HG02943 (cell line): Measurements from ENCODE around the gene VASP.

Experiments
- ATAC-seq: cut with Tn5 transposase; IDR thresholded peaks from one replicate; pipeline ENCODE4 v1.9.1; 2021; ENCODE audit warnings: mild to moderate bottlenecking, low read depth, moderate library complexity; ENCODE audit not compliant: unreplicated experiment

The VASP gene

GRCh38 chr19:45506989-45507871 is at the start of gene VASP:
Gene VASP (plus strand): TSS chr19:45507479. CDS start chr19:45507772, 293 bp downstream.
- ATAC-seq, result peak; percentile 45

GRCh38 chr19:45457776-45458175 is 49.5 kb upstream of the VASP start:
- ATAC-seq, result no peak

GRCh38 chr19:45460807-45461347 is 46.4 kb upstream of the VASP start:
- no peak for ATAC-seq

GRCh38 chr19:45462174-45462573 is 45.1 kb upstream of the VASP start:
- ATAC-seq, result no peak

GRCh38 chr19:45463241-45463640 is 44.0 kb upstream of the VASP start:
- ATAC-seq, result no peak

GRCh38 chr19:45464274-45464673 is 43.0 kb upstream of the VASP start:
- ATAC-seq, result no peak

GRCh38 chr19:45464852-45465441 is 42.3 kb upstream of the VASP start:
- no peak for ATAC-seq

GRCh38 chr19:45467115-45467455 is 40.2 kb upstream of the VASP start:
- ATAC-seq, result no peak

GRCh38 chr19:45467456-45468158 is 39.7 kb upstream of the VASP start, which contains the start of gene FOSB:
Gene FOSB (plus strand): TSS chr19:45467996. CDS start chr19:45468587, 591 bp downstream.
- peak; percentile 52 for ATAC-seq

GRCh38 chr19:45468159-45468651 is 39.1 kb upstream of the VASP start:
- ATAC-seq, result peak; percentile 1

- ATAC-seq, result peak; percentile 16
Measured at GRCh38 chr19:45468803-45469131, 38.5 kb upstream of the VASP start.

GRCh38 chr19:45469132-45469944 is 37.9 kb upstream of the VASP start:
- peak; percentile 53 for ATAC-seq

- ATAC-seq, result no peak
Measured at GRCh38 chr19:45469945-45470761, 37.1 kb upstream of the VASP start.

- ATAC-seq, result no peak
Measured at GRCh38 chr19:45470762-45471081, 36.6 kb upstream of the VASP start.

- no peak for ATAC-seq
Measured at GRCh38 chr19:45471111-45471930, 36.0 kb upstream of the VASP start.

GRCh38 chr19:45471931-45472562 is 35.2 kb upstream of the VASP start:
- ATAC-seq, result no peak

- ATAC-seq, result no peak
Measured at GRCh38 chr19:45472563-45473366, 34.5 kb upstream of the VASP start.

- no peak for ATAC-seq
Measured at GRCh38 chr19:45473367-45473681, 34.0 kb upstream of the VASP start.
